ENCODE results near the gene ICAM2.
A peak's percentile ranks its signal among the peaks of the same experiment; 100 is the strongest.
"Not testable (repeated sequence)": the region's sequence is repeated elsewhere in the genome, so short reads cannot be mapped to it uniquely, and the experiment has no call there.

ICAM2 gene

DNA sequence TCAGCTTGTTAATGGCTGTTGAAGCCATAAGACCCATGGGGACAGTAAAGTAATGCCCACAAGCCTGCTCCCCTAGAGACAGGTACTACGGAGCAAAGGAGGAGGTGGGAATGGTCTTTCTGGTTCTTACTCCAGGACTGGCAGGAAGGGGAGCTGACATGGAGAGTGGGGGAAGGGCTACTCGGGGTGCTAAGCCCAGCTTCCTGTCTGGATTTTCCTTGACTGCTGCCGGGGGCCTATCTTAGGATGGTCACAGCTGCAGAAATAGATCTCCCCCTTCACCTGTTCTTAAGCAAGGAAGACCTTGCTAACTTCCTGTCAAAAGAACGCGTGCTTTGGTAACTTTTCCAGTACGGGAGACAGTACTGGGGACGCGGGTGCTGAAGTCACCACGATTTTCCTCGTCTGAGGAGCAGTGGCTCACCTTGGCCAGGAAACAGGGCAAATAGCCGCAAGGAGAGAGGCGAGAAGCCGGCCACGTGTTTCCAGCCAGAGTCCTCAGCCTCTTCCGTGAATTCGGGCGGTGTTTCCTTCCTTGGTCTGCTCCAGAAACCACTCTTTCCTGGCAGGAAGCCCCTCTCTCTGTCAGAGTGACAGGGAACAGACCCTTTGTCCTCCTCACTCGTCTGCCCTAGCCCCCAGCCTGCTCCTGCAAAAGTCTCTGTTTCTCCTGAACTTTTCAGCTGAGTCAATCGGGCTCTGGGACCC lies 22.9 kb downstream of the ICAM2 start:
- DNase-seq (ENCODE audit: low spot score) = no peak

DNA sequence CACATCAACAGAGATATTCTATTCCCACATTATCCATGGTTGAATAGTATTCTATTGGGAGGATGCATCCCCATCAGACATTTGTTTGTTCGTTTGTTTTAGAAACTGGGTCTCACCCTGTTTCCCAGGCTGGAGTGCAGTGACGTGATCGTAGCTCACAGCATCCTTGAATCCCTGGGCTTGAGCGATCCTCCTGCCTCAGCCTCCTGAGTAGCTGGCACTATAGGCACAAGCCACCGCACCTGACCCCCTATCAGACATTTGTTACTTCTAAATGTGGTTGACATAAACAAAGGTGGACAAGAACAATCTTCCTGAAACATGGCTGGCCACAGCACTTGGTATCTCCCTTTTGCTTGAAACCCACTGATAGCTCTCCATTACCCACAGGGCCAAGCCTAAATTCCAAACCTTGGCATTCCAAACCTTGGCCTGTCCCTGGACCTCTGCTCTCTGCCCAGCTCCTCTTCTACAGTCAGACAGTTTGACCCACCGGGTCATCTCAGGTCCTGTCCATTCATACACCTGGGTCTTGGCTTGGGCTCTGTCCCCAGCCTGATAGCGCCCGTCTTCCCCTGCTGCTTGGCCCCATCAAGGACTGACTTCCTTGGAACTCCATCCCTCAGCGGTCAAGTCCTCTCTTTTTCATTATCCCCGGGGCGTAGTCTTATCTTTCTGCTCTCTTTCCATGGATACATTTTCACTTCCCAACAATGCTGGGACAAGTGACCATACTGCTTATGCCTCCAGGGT lies 23.8 kb downstream of the ICAM2 start:
- no peak for DNase-seq (ENCODE audit: low spot score)

DNA sequence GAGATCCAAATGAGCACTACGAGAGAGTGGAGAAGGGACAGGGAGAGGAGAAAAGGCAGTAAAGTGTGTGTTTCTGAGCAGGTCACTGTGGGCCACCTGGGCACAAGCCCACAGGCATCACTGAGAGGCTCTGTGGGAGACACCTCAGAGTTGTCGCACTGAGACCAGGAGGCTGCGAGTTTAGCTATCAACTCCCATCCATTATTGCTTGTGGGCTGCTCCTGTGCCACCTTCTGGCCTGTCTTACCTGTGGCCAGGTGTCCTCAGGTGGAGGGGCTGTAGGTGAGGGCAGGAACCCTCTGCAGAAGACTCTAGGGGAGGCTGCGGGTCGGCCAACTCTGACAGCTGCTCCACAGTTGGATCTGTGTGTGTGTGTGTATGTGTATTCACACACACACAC lies 24.8 kb downstream of the ICAM2 start:
- no peak for DNase-seq (ENCODE audit: low spot score)

DNA sequence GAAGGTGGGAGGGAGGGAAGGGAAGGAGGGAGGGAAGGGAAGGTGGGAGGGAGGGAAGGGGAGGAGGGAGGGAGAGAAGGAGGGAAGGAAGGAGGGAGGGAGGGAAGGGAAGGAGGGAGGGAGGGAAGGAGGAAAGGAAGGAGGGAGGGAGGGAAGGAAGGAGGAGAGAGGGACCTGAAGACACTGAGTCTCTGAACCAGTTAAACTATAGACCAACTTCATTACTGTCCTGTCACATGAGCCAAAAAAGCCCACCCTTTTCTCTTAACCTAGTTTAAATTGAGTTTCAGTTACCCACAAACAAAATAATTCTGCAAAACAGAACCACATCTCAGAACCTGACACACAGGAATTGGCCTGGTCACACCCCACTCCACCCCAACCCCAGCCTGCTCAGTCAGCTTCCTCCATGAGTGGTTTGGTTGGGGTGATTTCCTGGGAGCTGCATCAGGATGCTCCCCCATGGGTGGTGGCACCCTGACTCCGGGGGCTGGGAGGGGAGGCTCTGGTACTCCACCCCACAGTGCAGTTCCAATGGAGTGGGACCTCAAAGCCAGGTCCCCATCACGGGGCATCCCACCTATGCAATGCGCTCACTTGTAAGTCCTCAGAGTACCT lies 27.0 kb downstream of the ICAM2 start:
- DNase-seq (ENCODE audit: low spot score) = no peak

DNA sequence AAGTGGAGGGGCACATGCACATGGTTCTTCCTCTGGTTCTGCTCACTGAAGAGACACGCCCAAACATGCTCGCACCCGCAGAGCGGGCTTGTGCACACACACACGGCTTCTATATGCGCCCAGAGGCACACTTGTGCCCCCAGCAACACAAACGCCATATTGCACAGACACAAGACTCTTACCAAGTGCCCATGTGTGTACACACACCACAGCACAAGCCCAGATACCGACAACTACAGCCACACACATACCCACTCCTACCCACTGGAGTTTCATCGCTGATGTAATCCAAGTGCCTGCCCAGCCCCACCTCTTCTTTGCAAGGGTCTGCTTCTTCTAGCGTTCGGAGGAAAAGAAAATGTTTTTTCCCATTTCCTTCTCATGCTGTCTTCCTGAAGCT lies 28.8 kb downstream of the ICAM2 start:
- no peak for DNase-seq (ENCODE audit: low spot score)

DNA sequence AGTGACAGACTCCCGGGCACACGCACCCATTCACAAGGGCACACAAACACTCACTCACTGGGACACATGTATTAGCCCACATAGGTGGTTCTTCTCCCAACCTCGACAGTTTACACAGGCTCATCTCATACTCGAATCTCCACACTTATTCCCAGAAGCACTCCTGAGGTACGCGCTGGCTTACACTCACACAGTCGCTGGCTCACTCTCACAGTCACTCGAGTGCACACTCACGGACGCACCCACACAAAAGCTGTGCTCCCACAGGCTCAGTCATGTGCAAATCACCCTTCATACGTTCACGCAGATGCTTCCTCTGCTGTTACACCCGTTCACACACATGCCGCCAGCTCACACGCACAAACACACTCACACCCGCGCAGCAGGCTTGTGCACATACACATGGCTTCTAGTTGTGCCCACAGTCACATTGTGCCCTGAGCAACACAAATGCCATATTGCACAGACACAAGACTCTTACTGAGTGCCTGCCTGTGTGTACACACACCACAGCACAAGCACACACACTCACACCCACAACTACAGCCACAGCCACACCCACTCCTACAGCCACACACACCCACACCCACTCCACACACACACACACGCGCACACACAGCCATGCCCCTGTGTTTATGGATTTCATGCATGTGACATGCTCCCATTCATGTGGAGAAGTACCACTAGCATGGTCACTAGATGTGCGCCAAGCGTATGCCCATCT lies 30.6 kb downstream of the ICAM2 start:
- DNase-seq (ENCODE audit: low spot score) = no peak

DNA sequence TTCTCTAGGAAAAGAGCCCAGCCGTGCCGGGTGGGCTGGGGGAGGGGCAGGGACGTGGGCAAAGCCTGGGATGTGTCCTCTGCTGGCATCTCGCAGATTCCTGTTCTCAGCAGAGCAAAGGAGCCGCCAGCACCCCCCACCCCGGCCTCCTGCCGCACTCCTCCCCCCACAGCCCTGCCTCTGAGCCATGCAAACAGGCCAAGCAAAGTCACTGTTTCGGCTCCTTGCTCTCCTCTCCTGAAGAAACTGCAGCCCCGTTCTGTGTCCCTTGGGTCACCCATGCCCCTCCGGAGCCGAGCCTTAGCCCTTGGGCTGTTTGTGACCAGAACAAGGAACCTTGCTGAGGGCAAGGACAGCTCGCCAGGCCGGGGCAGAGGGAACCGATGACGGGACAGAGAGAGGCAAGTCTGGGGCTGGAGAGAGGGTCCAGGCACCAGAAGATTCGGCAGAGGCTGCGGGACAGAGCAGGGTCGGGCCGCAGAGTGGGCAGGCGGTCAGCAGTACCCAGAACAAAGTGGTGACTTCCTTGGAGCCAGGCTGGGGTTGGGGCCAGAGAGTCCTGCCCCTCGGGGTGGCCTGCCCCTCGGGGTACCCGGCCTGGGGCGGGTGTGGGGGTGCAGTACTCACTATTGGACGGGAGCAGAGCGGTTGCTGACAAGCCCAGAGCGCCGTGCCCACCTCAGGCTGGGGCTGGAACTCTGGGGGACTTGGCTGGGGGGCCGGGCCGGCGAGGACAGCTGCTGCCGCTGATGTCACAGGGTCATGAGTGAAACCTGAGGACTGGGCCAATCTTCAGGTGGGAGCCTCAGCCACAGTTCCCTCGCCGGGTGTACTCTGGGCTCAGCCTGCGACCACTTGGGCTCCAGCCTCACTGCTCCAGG lies 31.5 kb downstream of the ICAM2 start:
- DNase-seq (ENCODE audit: low spot score) = no peak

- DNase-seq (ENCODE audit: low spot score) = no peak
Measured at GRCh38 chr17:63988127-63988478, 32.3 kb downstream of the ICAM2 start.

- DNase-seq (ENCODE audit: low spot score) = no peak
Measured at GRCh38 chr17:63987221-63988126, 33.0 kb downstream of the ICAM2 start.

- no peak for DNase-seq (ENCODE audit: low spot score)
Measured at GRCh38 chr17:63986821-63987220, 33.6 kb downstream of the ICAM2 start.

DNA sequence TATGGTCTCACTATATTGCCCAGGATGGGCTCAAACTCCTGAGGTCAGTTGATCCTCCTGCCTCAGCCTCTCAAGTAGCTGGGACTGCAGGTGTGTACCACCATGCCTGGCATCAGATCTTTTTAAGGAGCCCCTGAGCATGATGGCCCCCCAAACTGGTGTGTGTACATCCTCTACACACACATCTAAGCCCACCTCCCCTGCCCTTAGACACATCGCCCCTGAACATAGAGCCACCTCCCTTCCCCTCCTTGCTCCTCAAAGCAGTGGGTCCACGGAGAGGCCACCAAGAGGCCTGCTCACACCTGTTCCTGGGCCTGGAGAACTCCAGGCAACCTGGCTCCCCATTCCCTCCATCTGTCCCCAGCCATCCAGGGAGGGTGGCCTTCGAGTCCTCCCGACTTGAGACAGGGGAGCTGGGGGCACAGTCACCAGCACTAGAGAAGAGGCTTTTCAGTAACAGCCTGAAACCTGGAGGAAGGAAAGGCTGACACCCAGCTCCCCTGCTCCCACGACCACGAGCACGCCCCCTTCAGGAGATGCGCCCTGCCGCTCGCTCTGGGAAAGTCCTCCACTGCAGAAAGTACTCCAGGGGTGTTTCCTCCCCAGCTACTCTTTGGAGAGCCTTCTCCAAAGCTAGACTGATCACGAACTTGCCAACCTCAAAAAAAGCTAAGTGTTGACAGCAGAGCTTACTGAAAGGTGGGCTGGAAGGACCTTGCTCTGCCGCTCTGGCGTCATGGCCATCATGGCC lies 34.9 kb downstream of the ICAM2 start:
- DNase-seq (ENCODE audit: low spot score) = no peak

DNA sequence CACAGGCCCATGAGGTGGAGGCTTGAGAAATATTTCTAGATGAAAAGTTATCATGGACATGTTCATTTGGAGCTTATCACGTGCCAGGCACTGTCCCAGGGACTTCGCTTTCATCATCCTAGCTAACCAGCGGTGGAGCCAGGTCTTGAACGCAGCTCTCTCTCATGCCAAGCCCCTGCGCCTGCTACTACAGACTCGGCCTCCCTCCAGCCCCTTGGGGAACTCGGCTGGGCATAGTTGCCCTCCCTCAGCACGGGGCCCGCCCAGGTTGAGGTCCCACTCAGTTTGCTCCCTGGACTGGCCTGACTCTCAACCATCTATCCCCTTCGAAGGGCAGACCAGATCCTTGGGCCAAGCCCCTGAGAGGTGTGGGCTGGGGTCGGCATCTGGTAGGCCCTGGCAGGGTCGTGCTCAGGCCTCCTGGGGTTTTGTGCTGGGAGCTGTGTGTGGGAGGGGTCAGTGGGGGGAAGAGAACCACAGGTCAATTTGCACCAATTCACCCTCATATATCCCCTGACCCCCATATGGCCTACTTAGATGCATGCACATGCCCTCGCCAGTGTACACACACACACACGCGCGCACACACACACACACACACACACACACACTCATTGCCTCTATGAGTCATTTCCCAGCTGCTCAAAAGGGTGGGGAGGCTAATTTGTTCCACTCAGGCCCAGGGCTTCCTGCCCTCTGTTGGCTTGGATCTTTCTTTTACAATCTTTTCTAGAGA lies 35.6 kb downstream of the ICAM2 start:
- DNase-seq (ENCODE audit: low spot score) = peak; percentile 68

GRCh38 chr17:63984236-63984635 lies 36.2 kb downstream of the ICAM2 start:
- DNase-seq (ENCODE audit: low spot score) = no peak

DNA sequence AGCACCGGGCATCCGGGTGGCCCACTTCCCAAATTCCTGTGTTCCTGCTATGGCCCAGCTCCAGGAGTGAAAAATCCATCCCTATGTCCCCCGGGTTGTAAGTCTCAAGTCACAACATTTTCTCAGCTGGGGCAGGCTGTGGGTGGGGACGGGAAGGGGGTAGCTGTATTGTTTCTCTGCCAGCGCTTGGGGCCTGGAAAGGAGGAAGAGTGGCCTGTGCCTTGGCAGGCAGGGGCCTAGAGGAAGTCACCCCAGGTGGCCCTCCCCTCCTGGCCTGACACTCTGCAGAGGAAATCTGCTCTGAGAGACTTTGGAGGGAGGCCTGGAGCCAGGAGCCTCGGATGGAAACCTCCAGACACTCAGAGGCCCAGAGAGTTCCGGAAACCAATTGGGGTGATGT lies 37.1 kb downstream of the ICAM2 start:
- no peak for DNase-seq (ENCODE audit: low spot score)

- not testable (repeated sequence) for DNase-seq (ENCODE audit: low spot score)
Measured at GRCh38 chr17:63982641-63983040, 37.8 kb downstream of the ICAM2 start.

GRCh38 chr17:63978272-63979200 lies 41.9 kb downstream of the ICAM2 start:
- DNase-seq (ENCODE audit: low spot score) = no peak

GRCh38 chr17:63976702-63977101 lies 43.7 kb downstream of the ICAM2 start:
- DNase-seq (ENCODE audit: low spot score) = no peak

DNA sequence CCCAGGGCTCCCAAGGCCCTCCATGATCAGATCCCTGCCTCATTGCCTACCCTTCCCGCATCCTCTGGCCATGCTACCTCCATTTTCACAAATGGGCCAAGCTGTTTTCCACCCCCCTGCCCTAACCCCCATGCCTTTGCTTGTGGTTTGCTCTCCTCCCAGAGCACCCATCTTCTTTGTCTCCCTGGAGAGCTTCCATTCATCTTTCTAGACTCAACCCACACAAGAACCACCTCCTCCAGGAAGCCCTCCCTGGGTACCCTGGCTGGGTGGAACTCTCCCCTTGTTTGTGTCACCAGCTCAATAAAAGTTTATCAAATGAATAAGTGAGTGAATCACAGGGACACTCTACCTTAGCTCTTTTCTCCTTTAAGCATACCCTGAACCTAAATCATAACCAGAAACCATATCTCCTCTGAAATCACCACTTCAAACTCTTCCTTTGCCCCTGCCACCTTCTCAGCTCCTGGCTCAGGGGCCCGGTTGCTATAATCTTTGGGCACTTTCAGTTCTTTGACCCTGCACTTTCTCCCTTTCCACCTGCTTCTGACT lies 44.8 kb downstream of the ICAM2 start:
- DNase-seq (ENCODE audit: low spot score) = no peak

All from activated CD4-positive, alpha-beta T cell treated with anti-CD3 and anti-CD28 coated beads, Interleukin-2, Interleukin-4, amounts not matched to agents 100 ng/mL and 50 ng/mL, durations not matched to agents 16 hours and 8 hours (primary cell).